Astrocyte of the cerebellum (primary cell): ENCODE measurements around the gene PTK6.

ENCODE experiments used
- DNase-seq: peaks from one replicate; pipeline ENCODE4 v3.0.0-alpha.2; 2011; ENCODE audit warnings: low read depth
- H3K4me3 ChIP-seq: 2 replicates; pipeline ENCODE4 v1.5.1; 2011; ENCODE audit warnings: mild to moderate bottlenecking, low read depth, low read length, moderate library complexity
- in situ Hi-C: cut with HindIII; loops from 2 replicates; pipeline ENCODE4 v1.10.0; 2017; ENCODE audit warnings: low sequenced_read_pairs
- TF ChIP-seq, protein P1 (sequence below): IDR thresholded peaks from 2 replicates; pipeline ENCODE4 v1.5.1; 2012; ENCODE audit warnings: low read length, low read depth, moderate library complexity, mild to moderate bottlenecking; ENCODE audit errors: missing control alignments

Gene PTK6

DNA sequence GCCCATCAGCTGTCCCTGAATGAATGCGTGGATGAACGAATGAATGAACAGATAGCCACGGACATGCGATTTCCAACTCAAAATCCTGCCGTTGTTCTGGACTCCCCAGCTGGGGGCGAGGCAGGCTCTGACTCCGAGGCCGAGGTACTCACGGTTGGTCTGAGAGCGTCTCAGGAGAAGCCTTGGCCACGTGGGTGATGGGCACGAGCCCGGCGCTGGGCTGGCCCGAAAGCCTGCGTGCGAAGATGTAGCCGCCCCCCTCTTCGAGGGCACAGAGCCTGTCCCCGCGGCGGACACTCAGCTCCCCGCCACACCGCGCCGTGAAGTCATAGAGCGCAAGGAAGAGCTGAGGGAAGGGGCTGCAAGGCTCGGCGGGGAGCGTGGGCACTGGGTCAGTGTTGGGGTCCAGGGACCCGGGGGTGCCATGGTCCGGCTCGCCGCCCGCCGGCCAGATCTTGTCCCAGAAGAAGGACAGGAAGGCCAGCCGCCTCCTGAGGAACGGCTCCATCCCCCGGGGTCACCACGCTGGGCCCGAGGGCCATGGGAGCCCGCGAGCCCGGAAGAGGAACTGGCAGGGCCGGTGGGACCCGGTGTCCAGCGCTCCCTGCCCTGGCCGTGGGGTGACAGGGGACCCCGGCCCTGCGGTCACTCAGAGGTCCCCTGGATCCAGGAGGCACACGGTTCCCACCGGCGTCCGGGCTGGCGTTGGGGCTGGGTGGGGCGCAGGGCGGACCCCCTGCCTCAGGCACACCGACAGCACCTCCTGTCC is 10.0 kb upstream of the PTK6 start:
- in situ Hi-C loops = no loop called here
- DNase-seq = no peak
- H3K4me3 ChIP-seq = no peak overlapping the region
- TF ChIP-seq, protein P1, sequence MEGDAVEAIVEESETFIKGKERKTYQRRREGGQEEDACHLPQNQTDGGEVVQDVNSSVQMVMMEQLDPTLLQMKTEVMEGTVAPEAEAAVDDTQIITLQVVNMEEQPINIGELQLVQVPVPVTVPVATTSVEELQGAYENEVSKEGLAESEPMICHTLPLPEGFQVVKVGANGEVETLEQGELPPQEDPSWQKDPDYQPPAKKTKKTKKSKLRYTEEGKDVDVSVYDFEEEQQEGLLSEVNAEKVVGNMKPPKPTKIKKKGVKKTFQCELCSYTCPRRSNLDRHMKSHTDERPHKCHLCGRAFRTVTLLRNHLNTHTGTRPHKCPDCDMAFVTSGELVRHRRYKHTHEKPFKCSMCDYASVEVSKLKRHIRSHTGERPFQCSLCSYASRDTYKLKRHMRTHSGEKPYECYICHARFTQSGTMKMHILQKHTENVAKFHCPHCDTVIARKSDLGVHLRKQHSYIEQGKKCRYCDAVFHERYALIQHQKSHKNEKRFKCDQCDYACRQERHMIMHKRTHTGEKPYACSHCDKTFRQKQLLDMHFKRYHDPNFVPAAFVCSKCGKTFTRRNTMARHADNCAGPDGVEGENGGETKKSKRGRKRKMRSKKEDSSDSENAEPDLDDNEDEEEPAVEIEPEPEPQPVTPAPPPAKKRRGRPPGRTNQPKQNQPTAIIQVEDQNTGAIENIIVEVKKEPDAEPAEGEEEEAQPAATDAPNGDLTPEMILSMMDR = no peak

DNA sequence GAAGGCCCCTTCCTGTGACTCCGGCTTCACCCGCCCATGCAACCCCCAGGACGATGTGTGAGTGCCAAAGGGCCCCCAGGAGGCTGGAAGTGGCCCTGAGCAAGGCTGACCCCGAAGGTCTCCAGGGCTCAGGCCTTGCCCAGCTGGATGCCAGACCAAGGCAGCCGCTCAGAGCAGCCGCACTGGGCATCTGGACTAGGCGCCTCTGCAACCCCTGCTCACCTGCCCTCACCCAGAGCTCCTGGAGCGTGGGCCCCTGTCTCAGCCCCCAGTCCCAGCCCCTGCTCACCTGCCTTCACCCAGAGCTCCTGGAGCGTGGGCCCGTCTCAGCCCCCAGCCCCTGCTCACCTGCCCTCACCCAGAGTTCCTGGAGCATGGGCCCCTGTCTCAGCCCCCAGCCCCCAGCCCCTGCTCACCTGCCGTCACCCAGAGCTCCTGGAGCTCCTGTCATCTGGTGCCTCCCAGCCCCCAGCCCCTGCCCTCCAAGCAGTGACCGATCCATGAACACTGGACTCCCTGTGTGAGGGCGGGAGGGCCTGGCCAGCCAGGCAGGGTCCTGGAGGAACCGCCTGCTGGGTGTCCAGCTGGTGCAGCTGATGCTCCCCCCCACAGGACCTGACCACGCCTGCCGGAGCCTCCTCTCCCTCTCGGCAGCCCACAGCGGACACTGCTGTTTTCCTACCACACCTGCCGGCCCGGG is 9.2 kb upstream of the PTK6 start:
- in situ Hi-C loops = no loop called here
- H3K4me3 ChIP-seq = no peak overlapping the region
- DNase-seq = no peak
- TF ChIP-seq, protein P1 = no peak

DNA sequence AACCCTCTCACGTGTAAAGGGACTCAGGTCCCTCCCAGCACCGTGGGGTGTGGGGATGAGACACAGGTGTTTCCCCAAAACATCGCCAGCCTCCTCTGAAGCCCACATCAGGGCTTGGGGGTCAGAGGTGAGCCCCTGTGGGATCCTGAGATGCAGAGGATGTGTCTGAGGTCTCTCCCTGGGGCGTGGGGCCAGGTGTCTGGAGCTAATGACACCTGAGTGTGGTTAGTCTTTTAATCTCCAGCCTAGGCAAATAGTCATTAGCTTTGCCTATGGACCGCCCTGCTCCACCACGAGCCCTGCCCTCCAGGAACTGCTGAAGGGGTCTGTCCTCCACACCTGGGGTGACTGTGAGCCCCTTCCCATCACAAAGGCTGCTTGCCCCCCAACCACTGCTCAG is 8.6 kb upstream of the PTK6 start:
- in situ Hi-C loops = no loop called here
- TF ChIP-seq, protein P1 = no peak
- H3K4me3 ChIP-seq = no peak overlapping the region
- DNase-seq = no peak

DNA sequence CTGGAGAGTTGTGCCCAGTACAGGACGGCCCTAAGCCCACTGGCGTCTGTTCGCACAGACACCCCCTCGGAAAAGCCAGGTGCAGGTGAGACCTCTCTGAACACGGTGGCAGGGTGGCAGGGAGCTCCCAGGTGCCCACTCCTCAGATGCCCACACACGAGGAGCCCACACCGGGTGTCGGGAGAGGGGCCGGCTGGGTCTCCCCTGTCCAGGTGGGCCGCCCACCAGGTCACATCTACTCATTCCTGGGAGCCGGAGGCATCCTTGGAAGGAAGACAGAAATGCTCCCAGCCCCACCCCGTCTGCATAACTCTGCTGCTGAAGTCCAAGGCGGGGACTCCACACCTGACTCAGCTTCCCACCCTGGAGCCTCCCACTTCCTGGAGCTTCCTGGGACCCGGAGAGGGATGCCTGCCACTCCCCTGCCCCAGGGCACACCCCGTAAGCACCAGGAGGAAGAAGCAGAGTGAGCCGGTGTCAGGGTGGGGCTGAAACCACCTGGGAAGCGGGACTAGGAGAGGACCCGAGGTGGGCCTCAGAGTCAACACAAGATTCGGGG is 7.9 kb upstream of the PTK6 start:
- TF ChIP-seq, protein P1 = no peak
- H3K4me3 ChIP-seq = no peak overlapping the region
- in situ Hi-C loops = no loop called here
- DNase-seq = no peak

DNA sequence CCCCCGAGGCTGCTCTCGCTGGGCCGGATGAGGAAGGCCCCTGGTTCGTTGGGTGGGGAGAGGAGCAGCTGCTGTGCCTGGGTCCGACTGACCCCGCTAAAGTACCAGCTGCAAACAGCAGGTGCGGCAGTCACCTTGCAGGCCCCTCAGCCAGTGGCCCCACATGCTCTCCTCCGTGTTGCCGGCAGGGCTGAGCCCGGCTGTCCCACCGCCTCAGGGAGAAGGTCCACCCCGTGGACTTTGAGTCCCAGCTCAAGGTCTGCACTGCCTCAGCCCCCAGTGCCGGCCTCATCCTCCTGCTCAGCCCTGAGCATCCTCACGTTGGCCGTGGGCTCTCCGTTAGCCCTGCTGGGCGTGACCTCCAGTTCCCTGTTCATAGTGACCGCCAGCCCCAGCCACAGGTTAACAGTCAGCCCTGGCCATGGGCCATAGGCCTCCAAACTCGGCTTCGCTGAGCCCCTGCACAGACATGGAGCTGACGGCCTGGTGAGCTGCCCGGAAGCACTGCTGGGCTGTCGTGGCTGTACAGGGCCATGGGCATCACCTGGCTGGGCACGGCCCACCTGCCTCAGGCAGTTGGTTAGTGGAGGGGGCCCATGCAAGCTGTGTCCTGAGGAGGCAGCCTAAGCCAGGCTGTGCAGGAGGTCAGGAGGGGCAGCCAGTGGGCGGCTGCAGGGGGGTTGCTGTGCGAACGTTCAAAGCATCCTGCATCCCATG is 7.2 kb upstream of the PTK6 start:
- H3K4me3 ChIP-seq = no peak overlapping the region
- TF ChIP-seq, protein P1 = no peak
- DNase-seq = no peak
- in situ Hi-C loops = no loop called here

DNA sequence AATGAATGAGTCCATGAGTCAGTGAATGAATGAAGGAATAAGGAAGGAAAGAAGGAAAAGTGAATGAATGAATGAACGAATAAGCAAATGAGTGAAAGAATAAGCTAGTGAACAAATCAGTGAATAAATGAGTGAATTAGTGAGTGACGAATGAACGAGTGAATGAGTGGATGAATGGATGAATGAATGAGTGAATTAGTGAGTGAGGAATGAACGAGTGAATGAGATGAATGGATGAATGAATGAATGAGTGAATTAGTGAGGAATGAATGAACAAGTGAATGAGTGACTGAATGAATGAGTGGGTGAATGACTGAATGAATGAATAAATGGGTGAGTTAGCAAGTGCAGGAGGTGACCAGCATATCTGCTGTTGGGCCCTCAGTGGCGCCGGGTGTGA is 6.6 kb upstream of the PTK6 start:
- in situ Hi-C loops = no loop called here
- TF ChIP-seq, protein P1 = no peak
- no peak for DNase-seq
- H3K4me3 ChIP-seq = no peak overlapping the region
